Parathyroid adenoma (tissue), 2 donors: ENCODE measurements around the gene JAG2.

Experiments used
- H2AFZ ChIP-seq: fragments of 300-600 bp; sonication (generic); one replicate; pipeline ENCODE4 v1.7.0; 2017; ENCODE audit warnings: antibody characterized with exemption, mild to moderate bottlenecking
- H3K27ac ChIP-seq: fragments of 300-600 bp; sonication (generic); one replicate; pipeline ENCODE4 v1.7.0; 2017
- H3K27me3 ChIP-seq: fragments of 300-600 bp; sonication (generic); one replicate; pipeline ENCODE4 v1.7.0; 2017; ENCODE audit warnings: low read length; ENCODE audit not compliant: control insufficient read depth, insufficient read depth
- H3K36me3 ChIP-seq: fragments of 300-600 bp; sonication (generic); one replicate; pipeline ENCODE4 v1.7.0; 2017; ENCODE audit warnings: low read length; ENCODE audit not compliant: control insufficient read depth, insufficient read depth
- H3K4me1 ChIP-seq: fragments of 300-600 bp; sonication (generic); one replicate; pipeline ENCODE4 v1.7.0; 2017; ENCODE audit warnings: control low read depth
- H3K4me2 ChIP-seq: fragments of 300-600 bp; sonication (generic); one replicate; pipeline ENCODE4 v1.7.0; 2017; ENCODE audit warnings: low read length
- H3K4me3 ChIP-seq: fragments of 300-600 bp; sonication (generic); one replicate; pipeline ENCODE4 v1.7.0; 2017; ENCODE audit warnings: low read depth, low read length
- H3K79me2 ChIP-seq: fragments of 300-600 bp; sonication (generic); one replicate; pipeline ENCODE4 v1.7.0; 2017; ENCODE audit warnings: control low read depth
- H3K9ac ChIP-seq: fragments of 300-600 bp; sonication (generic); one replicate; pipeline ENCODE4 v1.7.0; 2017; ENCODE audit warnings: mild to moderate bottlenecking
- H3K9me3 ChIP-seq: fragments of 300-600 bp; sonication (generic); one replicate; pipeline ENCODE4 v1.7.0; 2017; ENCODE audit warnings: low read length; ENCODE audit not compliant: control insufficient read depth
- CTCF ChIP-seq: fragments of 300-600 bp; sonication (generic); IDR thresholded peaks from one replicate; pipeline ENCODE4 v1.7.0; 2017; ENCODE audit warnings: antibody characterized with exemption, mild to moderate bottlenecking
- donor health status: primary hyperparathyroidism.

The JAG2 gene

GRCh38 chr14:105124823-105125222 is 43.8 kb downstream of the JAG2 start:
- no peak overlapping the region for H3K27ac ChIP-seq
- no peak overlapping the region for H3K4me2 ChIP-seq
- no peaks in the 10 kb centered on the region for H3K36me3 ChIP-seq
- H3K4me1 ChIP-seq, result no peaks in the 10 kb centered on the region
- no peaks in the 10 kb centered on the region for H3K9me3 ChIP-seq
- no peak overlapping the region for H3K9ac ChIP-seq
- H3K27me3 ChIP-seq, result no peaks in the 10 kb centered on the region
- no peak overlapping the region for H2AFZ ChIP-seq
- H3K79me2 ChIP-seq, result no peaks in the 10 kb centered on the region
- TF ChIP-seq CTCF, result no peak
- H3K4me3 ChIP-seq, result no peak overlapping the region

- Histone ChIP-seq H3K9me3 (no peaks in the 10 kb centered on the region), H3K36me3 (no peaks in the 10 kb centered on the region), H3K79me2 (no peaks in the 10 kb centered on the region), H3K4me1 (no peaks in the 10 kb centered on the region), H3K9ac (no peak overlapping the region), H2AFZ (no peak overlapping the region), H3K27ac (no peak overlapping the region), H3K4me2 (no peak overlapping the region), H3K4me3 (no peak overlapping the region), H3K27me3 (no peaks in the 10 kb centered on the region)
- TF ChIP-seq CTCF, result no peak
These were observed 44.4 kb downstream of the JAG2 start for GRCh38 chr14:105123981-105124765.

GRCh38 chr14:105123064-105123665 is 45.4 kb downstream of the JAG2 start:
- Histone ChIP-seq H3K4me1 (no peaks in the 10 kb centered on the region), H3K27me3 (no peaks in the 10 kb centered on the region), H2AFZ (no peak overlapping the region), H3K9ac (no peak overlapping the region), H3K9me3 (no peaks in the 10 kb centered on the region), H3K4me3 (no peak overlapping the region), H3K4me2 (no peak overlapping the region), H3K27ac (no peak overlapping the region), H3K36me3 (no peaks in the 10 kb centered on the region), H3K79me2 (no peaks in the 10 kb centered on the region)
- TF ChIP-seq CTCF, result no peak

- H3K27ac ChIP-seq, result no peak overlapping the region
- H3K9me3 ChIP-seq, result no peaks in the 10 kb centered on the region
- TF ChIP-seq CTCF, result no peak
- no peak overlapping the region for H3K4me2 ChIP-seq
- no peaks in the 10 kb centered on the region for H3K36me3 ChIP-seq
- H3K4me1 ChIP-seq, result no peaks in the 10 kb centered on the region
- no peak overlapping the region for H3K4me3 ChIP-seq
- H3K9ac ChIP-seq, result no peak overlapping the region
- no peak overlapping the region for H2AFZ ChIP-seq
- H3K79me2 ChIP-seq, result no peaks in the 10 kb centered on the region
- H3K27me3 ChIP-seq, result no peaks in the 10 kb centered on the region
These were observed 48.5 kb downstream of the JAG2 start for GRCh38 chr14:105120056-105120455.
